ENCODE results near the gene TRMT2B.
"Not testable (repeated sequence)": the region's sequence is repeated elsewhere in the genome, so short reads cannot be mapped to it uniquely, and the experiment has no call there.

The TRMT2B gene

GRCh38 chrX:100990139-100990538 is 61.8 kb downstream of the TRMT2B start:
- Histone ChIP-seq H3K14ac (ENCODE audit: low read length in 2 of 2) (no peak overlapping the region), H3K4ac (ENCODE audit: low read depth in 1 of 2, low read length in 2 of 2) (no peak overlapping the region), H3K27ac (ENCODE audit: low read length, poor library complexity, severe bottlenecking) (no peak overlapping the region), H3K79me1 (replicated peaks; ENCODE audit: low read length, poor library complexity, severe bottlenecking) (no peaks in the 10 kb centered on the region), H2BK15ac (ENCODE audit: low read depth, poor library complexity, severe bottlenecking) (no peak overlapping the region), H3K36me3 (ENCODE audit: control insufficient read depth in 1 of 2, insufficient read depth in 2 of 2, low read depth in 1 of 2, low read length in 2 of 2) (no peaks in the 10 kb centered on the region), H3K23ac (ENCODE audit: low read length in 2 of 2) (no peak overlapping the region), H3K9me3 (ENCODE audit: control insufficient read depth, low read length) (no peaks in the 10 kb centered on the region), H2BK5ac (ENCODE audit: low read depth, low read length, poor library complexity, severe bottlenecking) (no peak overlapping the region), H2BK12ac (ENCODE audit: low read length in 2 of 2) (no peak overlapping the region), H2AK5ac (ENCODE audit: low read length, severe bottlenecking) (no peak overlapping the region), H3K4me1 (ENCODE audit: control insufficient read depth, insufficient read depth, low read depth, low read length) (no peaks in the 10 kb centered on the region), H3K27me3 (ENCODE audit: control insufficient read depth in 1 of 2, insufficient read depth in 1 of 2, low read length in 2 of 2) (peaks cover 0 to 12% of the 10 kb centered on the region in 2 experiments), H3K9ac (ENCODE audit: low read length) (no peak overlapping the region), H3K4me2 (ENCODE audit: low read length, poor library complexity, severe bottlenecking) (no peak overlapping the region), H2BK120ac (ENCODE audit: low read depth, low read length) (no peak overlapping the region), H3K4me3 (ENCODE audit: insufficient read depth in 1 of 2, low read depth in 1 of 2, low read length in 2 of 2) (no peak overlapping the region), H3K18ac (ENCODE audit: low read depth in 1 of 2, low read length in 2 of 2) (no peak overlapping the region), H4K8ac (ENCODE audit: low read length) (no peak overlapping the region), H2AFZ (ENCODE audit: low read depth, low read length) (no peak overlapping the region), H4K91ac (ENCODE audit: low read length) (no peak overlapping the region)
- WGBS: 93% methylated on average over 1 of the region's 2 CpGs
- no peak for DNase-seq

GRCh38 chrX:100984818-100985217 is 67.1 kb downstream of the TRMT2B start:
- Histone ChIP-seq H2AFZ (ENCODE audit: low read depth, low read length) (no peak overlapping the region), H4K91ac (ENCODE audit: low read length) (no peak overlapping the region), H2BK15ac (ENCODE audit: low read depth, poor library complexity, severe bottlenecking) (no peak overlapping the region), H3K23ac (ENCODE audit: low read length in 2 of 2) (no peak overlapping the region), H3K18ac (ENCODE audit: low read depth in 1 of 2, low read length in 2 of 2) (no peak overlapping the region), H3K27me3 (ENCODE audit: control insufficient read depth in 1 of 2, insufficient read depth in 1 of 2, low read length in 2 of 2) (peaks cover 0 to 14% of the 10 kb centered on the region in 2 experiments), H3K4me1 (ENCODE audit: control insufficient read depth, insufficient read depth, low read depth, low read length) (peaks cover 9% of the 10 kb centered on the region), H3K79me1 (replicated peaks; ENCODE audit: low read length, poor library complexity, severe bottlenecking) (no peaks in the 10 kb centered on the region), H3K14ac (ENCODE audit: low read length in 2 of 2) (no peak overlapping the region), H4K8ac (ENCODE audit: low read length) (no peak overlapping the region), H3K9ac (ENCODE audit: low read length) (no peak overlapping the region), H2BK12ac (ENCODE audit: low read length in 2 of 2) (no peak overlapping the region), H2BK120ac (ENCODE audit: low read depth, low read length) (no peak overlapping the region), H3K4ac (ENCODE audit: low read depth in 1 of 2, low read length in 2 of 2) (no peak overlapping the region), H3K9me3 (ENCODE audit: control insufficient read depth, low read length) (no peaks in the 10 kb centered on the region), H3K4me3 (ENCODE audit: insufficient read depth in 1 of 2, low read depth in 1 of 2, low read length in 2 of 2) (no peak overlapping the region), H2AK5ac (ENCODE audit: low read length, severe bottlenecking) (no peak overlapping the region), H2BK5ac (ENCODE audit: low read depth, low read length, poor library complexity, severe bottlenecking) (no peak overlapping the region), H3K36me3 (ENCODE audit: control insufficient read depth in 1 of 2, insufficient read depth in 2 of 2, low read depth in 1 of 2, low read length in 2 of 2) (no peaks in the 10 kb centered on the region), H3K27ac (ENCODE audit: low read length, poor library complexity, severe bottlenecking) (no peak overlapping the region), H3K4me2 (ENCODE audit: low read length, poor library complexity, severe bottlenecking) (no peak overlapping the region)
- DNase-seq: no peak

DNA sequence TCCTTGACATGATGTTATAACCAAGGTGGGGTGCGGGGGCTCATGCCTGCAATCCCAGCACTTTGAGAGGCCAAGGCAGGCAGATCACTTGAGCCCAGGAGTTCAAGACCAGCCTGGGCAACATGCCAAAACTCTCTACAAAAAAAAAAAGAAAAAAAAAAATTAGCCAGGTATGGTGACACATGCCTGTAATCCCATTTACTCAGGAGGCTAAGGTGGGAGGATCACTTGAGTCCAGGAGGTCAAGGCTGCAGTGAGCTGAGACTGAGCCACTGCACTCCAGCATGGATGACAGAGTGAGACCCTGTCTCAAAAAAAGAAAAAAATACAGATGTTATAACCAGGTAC is 70.4 kb downstream of the TRMT2B start:
- H2BK12ac ChIP-seq (ENCODE audit: low read length in 2 of 2); H2BK15ac ChIP-seq (ENCODE audit: low read depth, poor library complexity, severe bottlenecking); H3K9ac ChIP-seq (ENCODE audit: low read length); H4K91ac ChIP-seq (ENCODE audit: low read length); H3K4me1 ChIP-seq (ENCODE audit: control insufficient read depth, insufficient read depth, low read depth, low read length); H3K27ac ChIP-seq (ENCODE audit: low read length, poor library complexity, severe bottlenecking); H2AK5ac ChIP-seq (ENCODE audit: low read length, severe bottlenecking); H3K36me3 ChIP-seq (ENCODE audit: control insufficient read depth in 1 of 2, insufficient read depth in 2 of 2, low read depth in 1 of 2, low read length in 2 of 2); H3K23ac ChIP-seq (ENCODE audit: low read length in 2 of 2); H3K4me2 ChIP-seq (ENCODE audit: low read length, poor library complexity, severe bottlenecking); H3K9me3 ChIP-seq (ENCODE audit: control insufficient read depth, low read length); H3K4me3 ChIP-seq (ENCODE audit: insufficient read depth in 1 of 2, low read depth in 1 of 2, low read length in 2 of 2); H4K8ac ChIP-seq (ENCODE audit: low read length); H3K14ac ChIP-seq (ENCODE audit: low read length in 2 of 2); H2AFZ ChIP-seq (ENCODE audit: low read depth, low read length); DNase-seq; H3K79me1 ChIP-seq (replicated peaks; ENCODE audit: low read length, poor library complexity, severe bottlenecking); H2BK5ac ChIP-seq (ENCODE audit: low read depth, low read length, poor library complexity, severe bottlenecking); H2BK120ac ChIP-seq (ENCODE audit: low read depth, low read length); H3K27me3 ChIP-seq (ENCODE audit: control insufficient read depth in 1 of 2, insufficient read depth in 1 of 2, low read length in 2 of 2); H3K4ac ChIP-seq (ENCODE audit: low read depth in 1 of 2, low read length in 2 of 2): not testable (repeated sequence)
- H3K18ac ChIP-seq (ENCODE audit: low read depth in 1 of 2, low read length in 2 of 2): peak overlapping the region in 1 of 2 experiments; percentile 30
- 100% methylated on average over 1 of the region's 1 CpG for WGBS

GRCh38 chrX:100980608-100981497 is 71.1 kb downstream of the TRMT2B start:
- Histone ChIP-seq H3K14ac (ENCODE audit: low read length in 2 of 2) (no peak overlapping the region), H4K91ac (ENCODE audit: low read length) (no peak overlapping the region), H3K23ac (ENCODE audit: low read length in 2 of 2) (no peak overlapping the region), H2BK12ac (ENCODE audit: low read length in 2 of 2) (peak overlapping the region in 1 of 2 experiments; percentile 42), H2BK120ac (ENCODE audit: low read depth, low read length) (no peak overlapping the region), H3K79me1 (replicated peaks; ENCODE audit: low read length, poor library complexity, severe bottlenecking) (no peaks in the 10 kb centered on the region), H3K36me3 (ENCODE audit: control insufficient read depth in 1 of 2, insufficient read depth in 2 of 2, low read depth in 1 of 2, low read length in 2 of 2) (no peaks in the 10 kb centered on the region), H2BK5ac (ENCODE audit: low read depth, low read length, poor library complexity, severe bottlenecking) (no peak overlapping the region), H2AK5ac (ENCODE audit: low read length, severe bottlenecking) (no peak overlapping the region), H3K4me3 (ENCODE audit: insufficient read depth in 1 of 2, low read depth in 1 of 2, low read length in 2 of 2) (no peak overlapping the region), H3K27ac (ENCODE audit: low read length, poor library complexity, severe bottlenecking) (no peak overlapping the region), H3K4ac (ENCODE audit: low read depth in 1 of 2, low read length in 2 of 2) (peak overlapping the region in 1 of 2 experiments; percentile 67), H3K9ac (ENCODE audit: low read length) (no peak overlapping the region), H4K8ac (ENCODE audit: low read length) (peak overlapping the region; percentile 55), H3K27me3 (ENCODE audit: control insufficient read depth in 1 of 2, insufficient read depth in 1 of 2, low read length in 2 of 2) (peaks cover 0 to 5% of the 10 kb centered on the region in 2 experiments), H3K4me2 (ENCODE audit: low read length, poor library complexity, severe bottlenecking) (no peak overlapping the region), H2AFZ (ENCODE audit: low read depth, low read length) (no peak overlapping the region), H2BK15ac (ENCODE audit: low read depth, poor library complexity, severe bottlenecking) (no peak overlapping the region), H3K18ac (ENCODE audit: low read depth in 1 of 2, low read length in 2 of 2) (peak overlapping the region in 1 of 2 experiments; percentile 40), H3K4me1 (ENCODE audit: control insufficient read depth, insufficient read depth, low read depth, low read length) (peaks cover 9% of the 10 kb centered on the region), H3K9me3 (ENCODE audit: control insufficient read depth, low read length) (no peaks in the 10 kb centered on the region)
- peak; percentile 82 for DNase-seq
- WGBS: 54% methylated on average over 4 of the region's 6 CpGs
